Hepatocyte (in vitro differentiated cells): ENCODE results near the gene DET1.
"Not testable (repeated sequence)": the region's sequence is repeated elsewhere in the genome, so short reads cannot be mapped to it uniquely, and the experiment has no call there.

ENCODE experiments used
- CTCF ChIP-seq: fragments of 200-600 bp; sonication (generic); IDR thresholded peaks from 2 replicates; pipeline ENCODE4 v1.5.1; 2016; ENCODE audit warnings: antibody characterized with exemption, mild to moderate bottlenecking; ENCODE audit not compliant: poor library complexity
- EZH2phosphoT487 ChIP-seq: fragments of 200-600 bp; sonication (generic); IDR thresholded peaks from one replicate; pipeline ENCODE4 v1.6.1; 2018; ENCODE audit warnings: antibody characterized with exemption, mild to moderate bottlenecking, low read depth, moderate library complexity; ENCODE audit not compliant: unreplicated experiment, severe bottlenecking

- TF ChIP-seq CTCF, EZH2phosphoT487: not testable (repeated sequence)
Observed at GRCh38 chr15:88545578-88546247, 768 bp downstream of the DET1 start.
